T-helper 2 cell treated with Interferon-gamma antibody and Interleukin-4, amounts not matched to agents 100 ng/mL and 5 ng/mL, for 36 hours (primary cell): Measurements from ENCODE around the gene SFN. TPM values are rescaled to one million over a fixed set of nuclear protein-coding genes. Genes with fewer than 3 reads are reported as not detected.
"Not testable (repeated sequence)": the region's sequence is repeated elsewhere in the genome, so short reads cannot be mapped to it uniquely, and the experiment has no call there.

Experiments
- intact Hi-C: fragments of 100-400 bp; cut with micrococcal nuclease; formaldehyde crosslinking; loops from one replicate; pipeline ENCODE4 v1.15.1; 2023
- total RNA-seq: library from RNA; stranded (reverse); gene quantifications from 2 replicates; pipeline ENCODE4 v1.2.3, GENCODE V29; 2022

The SFN gene
- total RNA-seq, 1 donor from 2014 or later: 1.1 TPM

DNA sequence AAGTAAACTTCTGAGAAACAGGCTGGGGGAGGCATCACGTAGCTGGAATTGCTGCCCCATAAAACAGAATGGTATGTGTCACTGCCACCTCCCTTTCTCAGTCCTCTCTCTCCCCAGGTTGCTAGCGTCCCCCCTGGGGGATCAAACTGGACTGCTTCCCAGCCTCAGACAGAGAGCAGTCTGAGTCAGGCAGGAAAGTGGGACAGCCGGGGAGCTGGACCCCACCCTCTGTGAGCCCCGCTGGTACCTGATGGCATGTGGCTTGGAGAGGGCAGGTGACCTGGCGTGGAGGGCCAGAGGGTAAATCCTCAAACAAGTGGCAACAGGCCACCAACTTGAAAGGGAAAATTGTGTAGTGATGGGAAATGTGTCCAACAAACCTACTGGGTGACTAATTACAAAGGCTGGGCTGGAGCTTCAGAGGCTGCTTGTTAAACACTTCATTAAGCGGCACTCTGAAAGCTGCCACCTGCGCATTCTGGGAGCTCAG lies 1.0 kb upstream of the SFN start:
- intact Hi-C loops: no loop called here

DNA sequence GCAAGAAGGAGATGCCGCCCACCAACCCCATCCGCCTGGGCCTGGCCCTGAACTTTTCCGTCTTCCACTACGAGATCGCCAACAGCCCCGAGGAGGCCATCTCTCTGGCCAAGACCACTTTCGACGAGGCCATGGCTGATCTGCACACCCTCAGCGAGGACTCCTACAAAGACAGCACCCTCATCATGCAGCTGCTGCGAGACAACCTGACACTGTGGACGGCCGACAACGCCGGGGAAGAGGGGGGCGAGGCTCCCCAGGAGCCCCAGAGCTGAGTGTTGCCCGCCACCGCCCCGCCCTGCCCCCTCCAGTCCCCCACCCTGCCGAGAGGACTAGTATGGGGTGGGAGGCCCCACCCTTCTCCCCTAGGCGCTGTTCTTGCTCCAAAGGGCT lies 732 bp downstream of the SFN start:
- intact Hi-C loops: loop anchor here (1.0 to 2.0 kb wide), 3 partner anchors 37 to 119 kb away; partner anchors contain the start of gene GPATCH3

DNA sequence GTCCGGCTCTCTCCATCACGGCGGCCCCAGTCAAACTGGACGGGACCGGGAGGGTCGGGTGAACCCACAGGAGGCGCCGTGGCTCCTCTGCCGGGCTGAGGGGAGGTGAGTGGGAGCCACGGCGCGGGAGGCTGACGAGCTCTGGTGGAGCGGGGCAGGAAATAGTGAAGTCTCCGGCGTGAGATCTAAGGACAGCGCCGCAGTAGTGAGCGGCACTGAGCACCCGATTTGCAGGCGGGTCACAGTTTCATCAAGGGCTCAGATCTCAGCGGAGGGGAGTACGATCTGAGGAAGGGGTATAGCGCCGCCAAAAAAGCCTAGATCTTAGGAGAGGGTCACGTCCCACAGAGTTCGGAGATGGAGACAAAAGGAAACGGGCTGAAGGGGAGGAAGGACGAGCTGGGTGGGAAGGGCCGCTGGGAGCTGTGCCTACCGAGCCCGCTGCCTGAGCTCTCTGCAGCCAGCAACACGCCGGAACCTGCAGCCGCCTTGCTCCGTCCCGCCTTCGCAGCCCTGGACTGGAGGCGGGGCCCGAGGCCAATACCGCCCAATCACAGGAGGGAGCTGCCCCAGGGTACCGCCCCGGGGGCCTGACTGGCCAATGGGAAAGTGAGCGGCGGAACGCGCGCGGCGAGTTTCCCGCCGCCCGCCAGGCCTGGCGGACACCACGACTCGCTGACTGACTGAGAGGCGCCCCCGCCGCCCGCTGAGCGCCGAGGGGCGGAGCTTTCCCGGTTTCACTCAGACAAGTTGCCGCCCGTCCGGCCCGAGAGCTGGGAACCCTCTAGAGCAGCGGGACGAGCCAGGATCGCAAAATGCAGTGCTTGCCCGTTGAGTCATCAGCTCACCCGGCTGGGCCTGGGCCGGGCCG lies 1.9 kb downstream of the SFN start:
- intact Hi-C loops: loop anchor here (1.0 to 5.0 kb wide), 6 partner anchors 32 to 393 kb away; partner anchors contain the start of genes GPATCH3, HMGN2 and NUDC

DNA sequence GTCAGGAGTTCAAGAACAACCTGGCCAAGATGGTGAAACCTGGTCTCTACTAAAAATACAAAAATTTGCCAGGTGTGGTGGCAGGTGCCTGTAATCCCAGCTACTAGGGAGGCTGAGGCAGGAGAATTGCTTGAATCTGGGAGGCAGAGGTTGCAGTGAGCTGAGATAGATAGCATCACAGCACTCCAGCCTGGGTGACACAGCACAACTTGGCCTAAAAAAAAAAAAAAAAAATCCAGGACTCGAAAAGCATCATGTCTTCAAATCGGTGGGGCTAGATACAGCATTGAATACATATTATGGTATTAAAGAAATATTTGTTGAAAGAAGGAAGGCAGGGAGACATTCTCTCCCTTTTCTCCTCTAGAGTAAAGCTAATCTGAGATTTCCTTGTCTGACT lies 10.1 kb downstream of the SFN start:
- intact Hi-C loops: not testable (repeated sequence)

DNA sequence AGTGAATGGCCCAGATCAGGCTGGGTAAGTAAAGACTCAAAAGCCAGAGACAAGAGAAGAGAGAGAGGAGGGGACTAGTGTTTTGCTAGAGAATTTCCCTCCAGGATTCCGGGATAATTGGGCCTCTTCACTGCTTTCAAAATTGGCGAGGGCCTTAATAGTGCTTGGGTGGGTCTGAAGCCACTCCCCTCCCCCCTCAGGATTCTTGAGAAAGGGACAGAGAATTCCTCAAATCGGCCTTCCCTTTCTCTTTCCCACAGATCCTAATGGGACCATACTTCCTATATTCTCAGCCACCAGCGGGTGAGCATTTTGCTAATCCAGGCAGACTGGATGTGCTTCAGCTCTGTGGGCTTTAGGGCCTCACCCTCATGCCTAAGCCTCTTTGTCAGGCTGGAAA lies 11.9 kb downstream of the SFN start:
- intact Hi-C loops: loop anchor here (5.0 kb wide), 1 partner anchor 63 kb away; no protein-coding TSS in a partner anchor

DNA sequence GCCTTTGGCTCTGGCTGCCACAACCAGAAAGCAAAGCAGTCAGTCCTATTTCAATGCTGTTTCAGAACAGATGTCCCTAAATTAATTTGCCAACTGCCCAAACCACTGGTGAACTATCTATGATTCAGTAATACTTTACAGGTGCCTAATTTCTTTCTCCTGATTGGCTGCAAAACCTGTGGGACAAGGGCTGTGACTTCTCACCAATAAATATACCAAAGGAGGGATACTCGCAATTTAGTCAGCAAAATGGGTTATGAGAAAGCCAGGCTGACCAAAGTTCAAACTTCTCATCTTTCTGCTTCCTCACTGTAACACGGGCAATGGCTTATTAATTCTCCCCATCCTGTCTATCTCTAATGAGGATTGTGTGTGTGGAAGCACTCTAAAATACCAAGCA lies 14.4 kb downstream of the SFN start:
- intact Hi-C loops: loop anchor here (5.0 kb wide), 1 partner anchor 65 kb away; no protein-coding TSS in a partner anchor

DNA sequence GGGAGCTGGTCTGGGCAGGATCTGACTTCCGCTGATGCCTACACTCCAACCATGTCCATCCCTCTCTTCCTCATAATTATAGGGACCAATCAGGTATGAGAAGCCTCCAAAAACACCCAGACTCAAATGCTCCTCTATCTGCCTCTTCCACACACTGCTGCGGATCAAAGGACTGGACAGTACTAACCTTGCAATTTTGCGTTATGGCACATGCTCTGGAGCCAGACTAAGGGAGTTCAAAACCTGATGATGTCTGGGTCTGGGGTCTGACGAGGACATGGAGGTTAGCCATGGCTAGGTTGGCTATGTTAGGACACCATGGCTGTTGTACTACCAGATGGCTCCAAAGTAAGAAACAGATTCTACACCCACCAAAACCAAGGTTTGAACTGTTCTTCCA lies 16.8 kb downstream of the SFN start:
- intact Hi-C loops: loop anchor here (5.0 kb wide), 1 partner anchor 67 kb away; no protein-coding TSS in a partner anchor

DNA sequence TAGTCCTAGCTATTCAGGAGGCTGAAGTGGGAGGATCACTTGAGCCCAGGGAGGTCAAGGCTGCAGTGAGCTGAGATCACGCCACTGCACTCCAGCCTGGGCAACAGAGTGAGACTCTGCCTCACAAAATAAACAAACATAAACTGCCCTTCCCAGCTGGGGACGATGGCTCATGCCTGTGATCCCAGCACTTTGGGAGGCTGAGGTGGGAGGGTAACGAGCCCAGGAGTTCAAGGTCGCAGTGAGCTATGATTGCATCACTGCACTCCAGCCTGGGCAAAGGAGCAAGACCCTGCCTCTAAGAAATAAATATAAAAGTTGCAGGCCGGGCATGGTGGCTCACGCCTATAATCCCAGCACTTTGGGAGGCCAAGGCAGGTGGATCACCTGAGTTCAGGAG lies 18.7 kb downstream of the SFN start:
- intact Hi-C loops: not testable (repeated sequence)

DNA sequence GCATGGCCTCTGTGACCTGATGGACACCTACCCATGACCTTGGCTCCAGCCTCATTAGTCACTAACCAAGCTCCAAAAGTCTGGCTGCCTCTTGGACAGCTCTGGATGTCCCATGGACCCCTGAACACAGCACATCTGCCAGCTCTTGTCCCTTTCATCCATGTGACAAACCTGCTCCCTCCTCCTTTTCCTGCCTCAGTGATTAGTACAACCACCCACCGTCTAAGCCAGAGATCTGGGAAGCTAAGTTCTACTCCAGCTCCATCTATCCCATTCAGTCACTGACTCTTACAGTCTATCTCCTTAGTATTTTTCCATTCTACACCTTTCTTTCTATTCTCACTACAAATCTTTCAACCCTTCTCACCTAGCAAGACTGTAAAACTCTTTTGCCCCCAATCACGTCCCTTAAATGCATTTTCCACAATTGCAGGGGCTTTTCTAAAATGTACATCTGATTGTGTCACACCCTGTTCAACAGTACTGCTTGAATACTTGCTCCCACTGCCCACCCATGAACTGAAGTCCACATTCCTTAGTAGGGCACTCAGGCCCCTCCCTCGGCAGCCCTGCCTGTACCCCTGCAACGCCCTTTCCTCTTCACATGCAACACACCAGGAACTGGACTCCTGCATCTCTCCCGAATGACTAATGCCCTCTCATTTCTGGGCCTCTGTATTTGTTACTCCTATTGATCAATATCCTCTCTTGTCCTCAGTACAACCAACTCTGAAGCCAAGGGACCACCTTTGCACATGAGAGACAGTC lies 19.9 kb downstream of the SFN start:
- intact Hi-C loops: no loop called here

DNA sequence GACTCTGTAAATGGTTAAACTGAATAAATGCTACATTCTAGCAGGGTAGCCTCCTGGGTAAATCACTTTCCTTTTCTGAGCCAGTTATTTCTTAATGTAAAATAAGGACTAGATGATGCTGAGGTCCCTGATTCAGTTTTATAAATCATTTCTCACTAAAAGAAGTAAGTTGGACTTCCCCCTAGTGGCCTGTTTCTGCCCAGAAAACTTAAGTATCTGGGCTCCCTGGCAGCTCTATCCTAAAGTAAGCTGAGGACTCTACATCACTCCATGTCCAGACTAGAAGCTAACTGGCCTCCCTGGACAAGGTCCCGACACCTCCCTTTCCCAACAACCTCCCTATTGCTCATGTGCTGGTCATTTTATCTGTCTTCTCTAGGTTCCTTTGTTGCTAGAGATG lies 24.2 kb downstream of the SFN start:
- intact Hi-C loops: no loop called here

DNA sequence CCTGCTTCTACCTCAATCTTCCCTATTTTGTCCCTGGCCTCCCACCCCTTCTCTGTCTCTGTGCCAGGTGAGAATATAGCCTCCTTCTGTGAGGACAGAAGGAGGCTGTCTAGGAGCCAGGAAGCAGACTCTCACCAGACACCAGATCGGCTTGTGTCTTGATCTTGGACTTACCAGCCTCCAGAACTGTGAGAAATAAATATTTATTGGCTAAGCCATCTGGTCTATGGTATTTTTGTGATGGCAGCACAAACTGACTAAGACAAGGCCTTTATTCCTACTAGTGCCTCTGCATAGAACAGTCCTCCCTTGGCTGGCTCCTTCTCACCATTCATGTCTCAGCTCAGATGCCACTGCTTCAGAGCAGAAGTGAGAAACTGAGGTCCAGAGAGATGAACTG lies 25.3 kb downstream of the SFN start:
- intact Hi-C loops: no loop called here

DNA sequence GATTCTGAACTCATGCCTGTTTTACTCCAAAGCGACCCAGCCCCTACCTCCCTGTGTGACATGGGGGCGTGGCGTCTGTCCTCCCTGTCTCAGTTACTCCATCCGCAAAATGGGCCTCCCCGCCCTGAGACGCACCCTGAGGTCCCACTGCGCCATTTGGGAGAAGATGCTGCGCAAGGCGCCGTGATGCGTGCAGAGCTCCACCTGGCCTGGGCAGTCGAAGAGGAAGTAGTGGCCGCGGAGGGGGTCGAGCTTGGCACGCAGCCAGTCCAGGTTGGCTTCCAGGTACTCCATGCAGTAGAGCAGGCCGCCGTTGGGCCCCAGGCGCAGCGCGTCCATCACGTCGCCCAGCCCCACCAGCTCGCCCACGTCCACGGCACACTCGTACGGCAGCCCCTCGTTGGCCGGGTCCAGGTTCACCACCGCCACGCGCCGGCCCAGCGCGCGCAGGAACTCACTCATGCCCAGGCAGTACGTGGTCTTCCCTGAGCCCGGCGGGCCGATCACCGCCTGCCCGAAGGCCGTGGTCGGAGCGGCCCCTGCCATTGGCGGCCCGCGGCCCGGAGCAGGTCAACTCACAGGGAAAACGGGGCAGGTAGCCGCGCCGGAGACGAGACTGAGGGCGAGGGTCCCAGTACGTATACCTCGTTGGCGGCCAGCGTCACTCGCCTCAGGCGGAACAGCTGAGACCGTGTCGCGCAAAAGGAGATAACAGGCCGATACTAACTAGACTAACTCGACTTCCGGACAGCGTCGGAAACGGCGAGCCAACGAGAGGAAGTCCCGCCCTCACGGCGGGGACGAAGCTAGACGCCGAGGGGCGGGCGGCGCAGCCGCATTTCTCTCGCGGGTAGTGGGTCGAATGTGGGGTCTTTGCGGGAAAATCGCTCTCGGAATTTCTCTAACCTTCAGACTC lies 26.9 kb downstream of the SFN start, which contains the start of gene GPN2:
GPN2 (minus strand) TSS at position 733 of the 916 bp plus-strand sequence; CDS start at position 546, 187 bp downstream.
- intact Hi-C loops: no loop called here

DNA sequence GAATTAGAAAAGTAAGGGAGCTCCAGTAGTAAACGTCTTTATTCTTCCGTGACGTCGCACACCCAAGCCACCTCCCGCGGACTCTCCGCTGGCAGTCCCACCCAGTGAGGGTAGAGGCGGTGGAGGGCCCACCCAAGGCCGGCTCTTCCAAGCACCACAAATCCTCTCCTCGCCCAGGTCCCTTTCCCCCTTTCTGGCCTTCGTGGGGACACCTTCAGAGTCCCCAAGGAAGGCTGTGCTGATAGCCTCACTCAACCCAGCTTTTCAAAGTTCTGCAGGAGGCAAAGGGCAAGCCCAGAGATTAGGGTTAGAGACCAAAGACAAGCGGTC lies 27.5 kb downstream of the SFN start:
- intact Hi-C loops: no loop called here

DNA sequence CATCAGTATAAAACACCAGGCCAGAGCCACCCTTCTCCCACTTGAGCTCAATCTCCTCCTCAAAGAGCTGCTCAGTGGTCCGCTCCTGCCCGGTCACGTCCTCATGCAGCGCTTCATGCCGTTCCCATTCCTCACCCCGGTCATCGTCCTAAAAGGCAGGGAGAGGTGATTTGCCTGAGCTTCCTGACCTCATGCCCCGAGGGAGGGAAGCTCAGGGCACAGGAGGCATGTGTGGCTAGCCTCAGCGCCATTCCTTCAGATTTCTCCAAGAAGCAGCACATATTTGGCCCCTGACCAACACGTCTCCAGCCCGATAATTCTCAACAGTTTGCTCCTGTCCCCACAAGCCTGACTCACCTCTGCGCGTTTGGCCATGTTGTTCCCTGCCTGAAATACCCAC lies 31.3 kb downstream of the SFN start:
- intact Hi-C loops: no loop called here

DNA sequence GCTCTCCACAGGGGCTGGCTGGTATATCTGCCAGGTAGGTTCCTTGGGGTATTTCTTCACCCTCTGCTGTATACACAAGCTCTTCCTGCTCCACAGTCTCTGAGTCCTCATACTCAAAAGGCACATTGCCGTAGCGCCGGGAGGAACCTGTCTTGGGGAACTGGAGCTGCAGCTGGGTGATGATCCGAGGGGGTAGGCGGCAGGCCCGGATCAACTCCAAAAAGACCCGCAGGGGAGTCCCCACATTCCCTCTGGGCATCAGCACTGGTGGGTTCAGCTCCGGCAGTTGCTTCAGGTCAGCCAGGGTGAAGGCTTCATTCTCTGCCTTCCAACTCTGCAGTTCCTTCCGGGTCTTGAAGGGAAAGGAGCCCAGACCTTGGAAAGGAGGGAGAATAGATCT lies 34.4 kb downstream of the SFN start:
- intact Hi-C loops: no loop called here

DNA sequence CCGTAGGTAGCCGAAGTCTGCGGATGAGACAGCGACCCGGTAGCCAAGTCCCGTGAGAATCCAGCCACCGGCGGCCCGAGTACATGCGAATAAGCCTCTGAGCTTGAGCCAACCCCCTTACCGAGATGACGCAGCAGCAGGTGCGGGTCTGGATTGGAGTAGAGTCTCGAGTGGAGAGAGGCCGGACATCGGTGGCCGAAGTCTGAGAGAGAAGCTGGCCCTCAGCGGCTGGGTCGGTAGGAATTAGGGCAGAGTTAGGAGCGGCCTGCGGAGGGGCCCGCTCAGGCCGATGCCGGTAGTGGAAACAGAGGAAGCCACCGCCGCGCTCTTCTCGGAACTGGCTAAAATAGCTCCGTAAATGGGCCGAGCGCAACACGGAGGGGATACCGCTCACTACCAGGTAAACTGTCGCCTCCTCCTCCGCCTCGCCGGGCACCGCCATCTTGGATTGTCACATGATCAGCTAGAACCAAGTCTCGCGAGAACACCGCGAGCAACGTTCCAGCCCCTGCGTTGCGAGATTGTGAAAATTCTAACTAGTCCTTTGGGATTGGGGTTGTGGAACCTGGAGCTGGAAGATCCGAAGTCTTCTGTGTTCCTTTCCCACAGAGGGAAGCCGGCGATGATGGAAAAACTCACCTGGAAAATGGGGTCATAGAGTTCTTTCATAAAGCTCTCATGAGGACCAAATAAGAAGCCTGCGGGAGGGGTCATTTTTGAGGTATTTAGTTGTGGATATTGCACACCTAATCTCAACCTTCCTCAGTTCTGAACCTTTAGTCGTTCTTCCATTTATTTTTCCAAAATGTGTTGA lies 37.3 kb downstream of the SFN start, which contains the start of gene GPATCH3:
GPATCH3 (minus strand) TSS at position 467 of the 814 bp plus-strand sequence; CDS start at position 442, 25 bp downstream.
- intact Hi-C loops: loop anchor here (1.0 to 2.0 kb wide), 2 partner anchors 21 to 35 kb away; partner anchors contain the start of gene NUDC

DNA sequence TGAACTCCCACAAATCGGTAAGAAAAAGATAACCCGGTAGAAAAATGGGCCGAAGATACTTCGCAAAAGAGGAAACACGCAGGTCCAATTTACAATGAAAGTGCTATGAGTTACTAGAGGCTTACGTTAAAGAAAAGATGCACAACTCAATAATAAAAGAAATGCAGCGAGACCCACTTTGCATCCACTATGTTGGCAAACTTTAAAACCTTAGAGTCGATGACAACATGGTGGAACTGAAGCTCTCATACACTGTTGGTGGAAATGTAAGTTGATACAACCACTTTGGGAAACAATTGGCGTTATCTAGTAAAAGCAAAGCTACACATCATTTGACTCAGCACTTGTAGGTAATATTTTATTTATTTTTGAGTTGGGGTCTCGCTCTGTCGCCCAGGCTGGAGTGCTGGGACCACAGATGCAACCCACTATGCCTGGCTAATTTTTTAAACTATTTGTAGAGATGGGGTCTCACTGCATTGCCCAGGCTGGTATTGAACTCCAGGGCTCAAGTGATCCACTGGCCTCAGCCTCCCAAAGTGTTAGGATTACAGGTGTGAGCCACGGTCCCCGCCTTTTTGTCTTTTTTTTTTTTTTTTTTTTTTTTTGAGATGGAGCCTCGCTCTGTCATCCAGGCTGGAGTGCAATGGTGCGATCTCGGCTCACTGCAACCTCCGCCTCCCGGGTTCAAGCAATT lies 38.0 kb downstream of the SFN start:
- intact Hi-C loops: loop anchor here (1.0 to 2.0 kb wide), 2 partner anchors 20 to 36 kb away; partner anchors contain the start of gene NUDC

DNA sequence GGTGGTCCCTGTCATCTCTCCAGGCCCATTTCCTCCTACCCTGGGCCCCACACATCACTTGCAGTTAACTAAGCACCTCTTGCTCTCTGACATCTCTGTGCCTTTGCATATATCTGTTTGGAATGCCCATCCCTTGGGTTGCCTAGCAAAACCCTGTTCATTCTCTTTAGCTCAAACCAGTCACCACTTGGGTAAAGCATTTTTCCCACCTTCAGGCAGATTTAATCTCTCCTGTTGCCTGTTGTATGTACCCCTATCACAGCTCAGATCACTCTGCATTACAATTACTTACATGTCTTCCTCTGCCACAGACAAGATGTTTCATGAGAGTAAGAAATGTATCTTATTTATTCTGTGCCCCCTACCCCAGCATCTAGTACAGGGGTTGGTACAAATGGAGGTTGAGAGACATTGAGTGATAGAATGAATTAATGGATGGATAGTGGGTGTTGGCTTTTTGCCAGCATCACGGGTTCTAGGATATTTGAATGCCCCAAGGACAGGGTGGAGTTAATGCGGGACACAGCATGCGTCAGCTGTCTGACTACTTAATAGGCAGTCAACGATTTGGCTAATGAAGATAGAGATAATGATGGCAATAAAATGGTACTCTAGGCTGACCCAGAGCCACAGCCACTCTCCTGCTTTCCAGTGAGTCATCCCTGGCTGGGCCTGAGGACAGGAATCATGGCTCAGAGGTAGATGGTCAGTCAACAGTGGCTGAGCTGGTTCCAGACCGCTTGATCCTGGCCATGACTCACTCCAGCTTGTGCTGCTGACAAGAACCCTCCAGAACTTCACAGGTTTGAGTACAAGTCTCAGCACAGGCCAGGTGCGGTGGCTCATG lies 44.3 kb downstream of the SFN start:
- intact Hi-C loops: no loop called here
